Midbrain (tissue), 1 donor: ENCODE measurements around the gene CYFIP1.

ENCODE experiments used
- DNase-seq: peaks from one replicate; lab custom pipeline; 2025; lab: John Stamatoyannopoulos, UW

The CYFIP1 gene

GRCh38 chr15:22869856-22870255 lies 110.3 kb downstream of the CYFIP1 start:
- DNase-seq = no peak

- DNase-seq = no peak
These were observed 111.2 kb downstream of the CYFIP1 start for GRCh38 chr15:22868928-22869327.

- no peak for DNase-seq
These were observed 111.7 kb downstream of the CYFIP1 start for GRCh38 chr15:22868495-22868894.

- DNase-seq = no peak
These were observed 112.3 kb downstream of the CYFIP1 start for GRCh38 chr15:22867886-22868285.

GRCh38 chr15:22866079-22866478 lies 114.1 kb downstream of the CYFIP1 start:
- no peak for DNase-seq

GRCh38 chr15:22863356-22863755 lies 116.8 kb downstream of the CYFIP1 start:
- no peak for DNase-seq

- peak; percentile 9 for DNase-seq
These were observed 119.0 kb downstream of the CYFIP1 start for GRCh38 chr15:22861161-22861560.

- no peak for DNase-seq
These were observed 123.5 kb downstream of the CYFIP1 start for GRCh38 chr15:22856659-22857058.

- no peak for DNase-seq
These were observed 124.4 kb downstream of the CYFIP1 start for GRCh38 chr15:22855791-22856190.

- DNase-seq = no peak
These were observed 128.7 kb downstream of the CYFIP1 start for GRCh38 chr15:22851513-22851912.

GRCh38 chr15:22850055-22850454 lies 130.1 kb downstream of the CYFIP1 start:
- DNase-seq = no peak

GRCh38 chr15:22846073-22846472 lies 134.1 kb downstream of the CYFIP1 start:
- no peak for DNase-seq

GRCh38 chr15:22845289-22845900 lies 134.8 kb downstream of the CYFIP1 start:
- DNase-seq = no peak

- DNase-seq = no peak
These were observed 135.5 kb downstream of the CYFIP1 start for GRCh38 chr15:22844421-22845288.

- DNase-seq = peak; percentile 51
These were observed 141.0 kb downstream of the CYFIP1 start for GRCh38 chr15:22839046-22839695.

GRCh38 chr15:22838292-22839042 lies 141.7 kb downstream of the CYFIP1 start, which contains the start of gene NIPA2:
TSS of gene NIPA2 (plus strand) at chr15:22838666. CDS start at chr15:22851732, 13,066 bp downstream.
- DNase-seq = peak; percentile 98

GRCh38 chr15:22831473-22831872 lies 148.7 kb downstream of the CYFIP1 start:
- no peak for DNase-seq

- DNase-seq = no peak
These were observed 153.0 kb downstream of the CYFIP1 start for GRCh38 chr15:22827125-22827524.

GRCh38 chr15:22823495-22824128 lies 156.6 kb downstream of the CYFIP1 start:
- no peak for DNase-seq

GRCh38 chr15:22819651-22820050 lies 160.5 kb downstream of the CYFIP1 start:
- DNase-seq = no peak
